ENCODE data around the gene ALCAM. TPM values are rescaled to one million over a fixed set of nuclear protein-coding genes. Genes with fewer than 3 reads are reported as not detected.

ALCAM gene
- total RNA-seq, 3 donors from 2014 or later = 20.3 to 223 (median 118) TPM

- no peaks in the 10 kb centered on the region for H3K4me1 ChIP-seq
- peaks cover 0 to 4% of the 10 kb centered on the region in 2 donors for H3K9me3 ChIP-seq
- intact Hi-C loops (cut with DNase I; ENCODE audit: low total_unique reads) = no loop called here
- TF ChIP-seq POLR2AphosphoS5 (IDR thresholded peaks at IDR 0.05) (no peak), POLR2A (IDR thresholded peaks at IDR 0.05) (no peak), CTCF (IDR thresholded peaks at IDR 0.05) (no peak)
- no peaks in the 10 kb centered on the region for H3K36me3 ChIP-seq
- no peaks in the 10 kb centered on the region for H3K27me3 ChIP-seq
- no peak overlapping the region for H3K4me3 ChIP-seq
- no peak for DNase-seq (ENCODE audit: low spot score in 2 of 2)
- H3K27ac ChIP-seq = no peak overlapping the region
Observed at GRCh38 chr3:105582015-105582414, 215.3 kb downstream of the ALCAM start.

- Histone ChIP-seq H3K27me3 (no peaks in the 10 kb centered on the region), H3K36me3 (no peaks in the 10 kb centered on the region), H3K27ac (no peak overlapping the region), H3K4me3 (no peak overlapping the region), H3K4me1 (no peaks in the 10 kb centered on the region), H3K9me3 (peaks cover 0 to 4% of the 10 kb centered on the region in 2 donors)
- TF ChIP-seq POLR2A (IDR thresholded peaks at IDR 0.05) (no peak), CTCF (IDR thresholded peaks at IDR 0.05) (no peak), POLR2AphosphoS5 (IDR thresholded peaks at IDR 0.05) (no peak)
- intact Hi-C loops (cut with DNase I; ENCODE audit: low total_unique reads) = no loop called here
- no peak for DNase-seq (ENCODE audit: low spot score in 2 of 2)
Observed at GRCh38 chr3:105584003-105584790, 217.5 kb downstream of the ALCAM start.

GRCh38 chr3:105593315-105593714, 226.6 kb downstream of the ALCAM start:
- no peaks in the 10 kb centered on the region for H3K36me3 ChIP-seq
- no peak for DNase-seq (ENCODE audit: low spot score in 2 of 2)
- no peak overlapping the region for H3K4me3 ChIP-seq
- H3K27ac ChIP-seq = no peak overlapping the region
- no peaks in the 10 kb centered on the region for H3K4me1 ChIP-seq
- H3K9me3 ChIP-seq = no peaks in the 10 kb centered on the region
- no peak for TF ChIP-seq CTCF (IDR thresholded peaks at IDR 0.05)
- TF ChIP-seq POLR2A (IDR thresholded peaks at IDR 0.05) = no peak
- no peak for TF ChIP-seq POLR2AphosphoS5 (IDR thresholded peaks at IDR 0.05)
- intact Hi-C loops (cut with DNase I; ENCODE audit: low total_unique reads) = no loop called here
- H3K27me3 ChIP-seq = no peaks in the 10 kb centered on the region

GRCh38 chr3:105594219-105594618, 227.5 kb downstream of the ALCAM start:
- no peak overlapping the region for H3K27ac ChIP-seq

More at GRCh38 chr3:105594219-105594618, 227.5 kb downstream of the ALCAM start:
- Histone ChIP-seq H3K36me3 (no peaks in the 10 kb centered on the region), H3K4me3 (no peak overlapping the region), H3K9me3 (no peaks in the 10 kb centered on the region), H3K4me1 (no peaks in the 10 kb centered on the region), H3K27me3 (no peaks in the 10 kb centered on the region)
- DNase-seq (ENCODE audit: low spot score in 2 of 2) = no peak
- no peak for TF ChIP-seq POLR2A (IDR thresholded peaks at IDR 0.05)
- no peak for TF ChIP-seq CTCF (IDR thresholded peaks at IDR 0.05)
- no peak for TF ChIP-seq POLR2AphosphoS5 (IDR thresholded peaks at IDR 0.05)
- intact Hi-C loops (cut with DNase I; ENCODE audit: low total_unique reads) = no loop called here
